Ascending aorta (tissue), 2 donors: ENCODE measurements around the gene CLK3. TPM values are rescaled to one million over a fixed set of nuclear protein-coding genes. Genes with fewer than 3 reads are reported as not detected.

ENCODE experiments used
- DNase-seq, 2 donors: peaks; one replicate each; pipeline ENCODE4 v3.0.0-alpha.2; 2019; ENCODE audit warnings: low spot score in 2 of 2
- H3K27ac ChIP-seq, 2 donors: fragments of 200-600 bp; sonication (generic); one replicate each; pipeline ENCODE4 v1.5.1; 2016 to 2017; ENCODE audit warnings: mild to moderate bottlenecking in 1 of 2
- H3K27me3 ChIP-seq: fragments of 200-600 bp; sonication (generic); one replicate; pipeline ENCODE4 v1.5.1; 2017
- H3K36me3 ChIP-seq, 2 donors: fragments of 200-600 bp; sonication (generic); one replicate each; pipeline ENCODE4 v1.5.1; 2016
- H3K4me1 ChIP-seq, 2 donors: fragments of 200-600 bp; sonication (generic); one replicate each; pipeline ENCODE4 v1.5.1; 2016 to 2017; ENCODE audit warnings: mild to moderate bottlenecking in 1 of 2
- H3K4me3 ChIP-seq, 2 donors: fragments of 200-600 bp; sonication (generic); one replicate each; pipeline ENCODE4 v1.5.1; 2016 to 2017; ENCODE audit warnings: mild to moderate bottlenecking in 1 of 2
- H3K9me3 ChIP-seq, 2 donors: fragments of 200-600 bp; sonication (generic); one replicate each; pipeline ENCODE4 v1.5.1; 2016
- CTCF ChIP-seq, 3 experiments: fragments of 200-600 bp in 2 of 3; fragments of 450-650 bp in 1 of 3; sonication (generic) in 2 of 3; IDR thresholded peaks; one replicate each; pipeline ENCODE4 v1.5.1; 2016 to 2019; ENCODE audit warnings: antibody characterized with exemption in 3 of 3, mild to moderate bottlenecking in 1 of 3, moderate library complexity in 1 of 3
- intact Hi-C: fragments of 100-400 bp; cut with DNase I; formaldehyde crosslinking; loops from one replicate; pipeline ENCODE4 v1.15.1; 2023
- total RNA-seq: library from RNA; depleted of rRNA; stranded (reverse); fragments of >200 nt; gene quantifications from one replicate; pipeline ENCODE4 v1.1.0, GENCODE V29; 2016

CLK3 gene
- total RNA-seq, 1 donor from 2014 or later: 154 TPM

- DNase-seq: no peak
- Histone ChIP-seq H3K27me3 (no peaks in the 10 kb centered on the region), H3K4me1 (peaks cover 0 to 2% of the 10 kb centered on the region in 2 donors), H3K4me3 (no peak overlapping the region), H3K36me3 (peaks cover 62 to 79% of the 10 kb centered on the region in 2 donors), H3K27ac (no peak overlapping the region), H3K9me3 (no peaks in the 10 kb centered on the region)
- no peak for TF ChIP-seq CTCF (IDR thresholded peaks at IDR 0.05)
- intact Hi-C loops: no loop called here
Observed at GRCh38 chr15:74636984-74637383, 21.3 kb downstream of the CLK3 start.

GRCh38 chr15:74641151-74641550, 25.5 kb downstream of the CLK3 start:
- H3K4me1 ChIP-seq: peaks cover 0 to 17% of the 10 kb centered on the region in 2 donors
- H3K9me3 ChIP-seq: no peaks in the 10 kb centered on the region
- no peaks in the 10 kb centered on the region for H3K27me3 ChIP-seq
- no peak for TF ChIP-seq CTCF (IDR thresholded peaks at IDR 0.05)
- intact Hi-C loops: no loop called here
- no peak overlapping the region for H3K4me3 ChIP-seq
- H3K36me3 ChIP-seq: peaks cover 29 to 42% of the 10 kb centered on the region in 2 donors
- H3K27ac ChIP-seq: no peak overlapping the region
- no peak for DNase-seq

- TF ChIP-seq CTCF (IDR thresholded peaks at IDR 0.05): no peak
- H3K27me3 ChIP-seq: no peaks in the 10 kb centered on the region
- H3K36me3 ChIP-seq: peaks cover 17 to 30% of the 10 kb centered on the region in 2 donors
- H3K4me3 ChIP-seq: no peak overlapping the region
- peak overlapping the region; percentile 2 to 65 for H3K27ac ChIP-seq
- peaks cover 0 to 17% of the 10 kb centered on the region in 2 donors for H3K4me1 ChIP-seq
- no peaks in the 10 kb centered on the region for H3K9me3 ChIP-seq
- intact Hi-C loops: no loop called here
- DNase-seq: no peak
Observed at GRCh38 chr15:74642348-74642733, 26.7 kb downstream of the CLK3 start.

- intact Hi-C loops: no loop called here
- TF ChIP-seq CTCF (IDR thresholded peaks at IDR 0.05): no peak
- no peak for DNase-seq
- H3K27me3 ChIP-seq: no peaks in the 10 kb centered on the region
- H3K9me3 ChIP-seq: no peaks in the 10 kb centered on the region
- H3K4me3 ChIP-seq: no peak overlapping the region
- H3K4me1 ChIP-seq: peaks cover 0 to 17% of the 10 kb centered on the region in 2 donors
- H3K36me3 ChIP-seq: peaks cover 14 to 25% of the 10 kb centered on the region in 2 donors
- peak overlapping the region; percentile 2 to 65 for H3K27ac ChIP-seq
Observed at GRCh38 chr15:74642734-74643664, 27.4 kb downstream of the CLK3 start.

GRCh38 chr15:74643665-74644204, 28.1 kb downstream of the CLK3 start:
- no peaks in the 10 kb centered on the region for H3K9me3 ChIP-seq
- DNase-seq: no peak
- no peaks in the 10 kb centered on the region for H3K27me3 ChIP-seq
- H3K36me3 ChIP-seq: peaks cover 12 to 20% of the 10 kb centered on the region in 2 donors
- H3K27ac ChIP-seq: peak overlapping the region; percentile 2 to 65
- peaks cover 0 to 17% of the 10 kb centered on the region in 2 donors for H3K4me1 ChIP-seq
- TF ChIP-seq CTCF (IDR thresholded peaks at IDR 0.05): no peak
- intact Hi-C loops: no loop called here
- no peak overlapping the region for H3K4me3 ChIP-seq
